B cell (primary cell): ENCODE data around the gene LRP1-AS. TPM values are rescaled to one million over a fixed set of nuclear protein-coding genes. Genes with fewer than 3 reads are reported as not detected.

Experiments
- ATAC-seq: fragments of 200-7000 bp; cut with Tn5 transposase; one replicate; pipeline ENCODE4 v1.10.0; 2021; ENCODE audit warnings: low read depth, mild to moderate bottlenecking, moderate number of reproducible peaks, moderate library complexity
- CTCF ChIA-PET: fragments of 350-600 bp; sonication (Branson Sonifier 250); formaldehyde crosslinking; loops from one replicate; lab custom pipeline; 2021; ENCODE audit warnings: antibody characterized with exemption, inconsistent platforms; lab: Charles Lee
- POLR2A ChIA-PET: fragments of 350-600 bp; sonication (Branson Sonifier 250); formaldehyde crosslinking; loops from one replicate; lab custom pipeline; 2021; ENCODE audit warnings: antibody characterized with exemption; lab: Charles Lee
- DNase-seq: peaks from one replicate; pipeline ENCODE4 v3.0.0; 2013
- H2AFZ ChIP-seq: 2 replicates; pipeline ENCODE4 v1.6.1; 2012; ENCODE audit warnings: mild to moderate bottlenecking, low read depth, low read length; ENCODE audit not compliant: insufficient read depth, poor library complexity, severe bottlenecking
- H3K27ac ChIP-seq, 2 donors: 1 replicate in 1 of 2; 2 replicates in 1 of 2; pipeline ENCODE4 v1.5.1; 2012 to 2013; ENCODE audit warnings: low read length in 2 of 2, mild to moderate bottlenecking in 2 of 2, moderate library complexity in 1 of 2
- H3K27me3 ChIP-seq, 4 experiments: fragments of 200-600 bp in 1 of 4; sonication (generic) in 1 of 4; replicated peaks in 1 of 4; 1 replicate in 2 of 4; 2 replicates in 2 of 4; pipeline versions ENCODE4 v1.6.1 to v1.7.0; 2013 to 2016; ENCODE audit warnings: low read length in 3 of 4, mild to moderate bottlenecking in 2 of 4, mixed read lengths in 1 of 4, moderate library complexity in 1 of 4; ENCODE audit not compliant: insufficient read depth in 4 of 4, control insufficient read depth in 3 of 4; ENCODE audit errors: control extremely low read depth in 1 of 4
- H3K36me3 ChIP-seq, 2 experiments: replicated peaks in 1 of 2; 1 replicate in 1 of 2; 2 replicates in 1 of 2; pipeline versions ENCODE4 v1.6.1 to v1.7.1; 2013; ENCODE audit warnings: low read length in 1 of 2; ENCODE audit not compliant: insufficient read depth in 2 of 2, control insufficient read depth in 1 of 2; ENCODE audit errors: control extremely low read depth in 1 of 2, extremely low read depth in 1 of 2
- H3K4me1 ChIP-seq, 2 donors: fragments of 200-600 bp in 1 of 2; sonication (generic) in 1 of 2; 1 replicate in 1 of 2; 2 replicates in 1 of 2; pipeline versions ENCODE4 v1.5.1 to v1.6.1; 2013 to 2017; ENCODE audit warnings: low read length in 2 of 2; ENCODE audit not compliant: control insufficient read depth in 2 of 2, insufficient read depth in 2 of 2
- H3K4me2 ChIP-seq: replicated peaks from 2 replicates; pipeline ENCODE3; 2012; ENCODE audit warnings: mild to moderate bottlenecking, low read depth, low read length; ENCODE audit not compliant: poor library complexity, severe bottlenecking
- H3K4me3 ChIP-seq, 5 experiments: fragments of 200-600 bp in 1 of 5; sonication (generic) in 1 of 5; 1 replicate in 3 of 5; 2 replicates in 2 of 5; pipeline versions ENCODE4 v1.5.1 to v1.7.0; 2011 to 2016; ENCODE audit warnings: low read length in 4 of 5, mild to moderate bottlenecking in 4 of 5, low read depth in 2 of 5, control low read depth in 1 of 5, moderate library complexity in 1 of 5; ENCODE audit not compliant: insufficient read depth in 1 of 5; ENCODE audit errors: control extremely low read depth in 1 of 5, extremely low read depth in 1 of 5
- H3K79me2 ChIP-seq: fragments of 200-600 bp; sonication (generic); one replicate; pipeline ENCODE4 v1.6.0; 2016; ENCODE audit warnings: low read length; ENCODE audit not compliant: control insufficient read depth, insufficient read depth
- H3K9ac ChIP-seq: fragments of 200-600 bp; sonication (generic); 2 replicates; pipeline ENCODE4 v1.6.1; 2017; ENCODE audit warnings: mild to moderate bottlenecking, low read length, moderate library complexity
- H3K9me3 ChIP-seq, 3 donors: one replicate each; pipeline versions ENCODE4 v1.6.1 to v1.7.1; 2013; ENCODE audit warnings: low read length in 2 of 3; ENCODE audit not compliant: control insufficient read depth in 2 of 3, insufficient read depth in 1 of 3; ENCODE audit errors: control extremely low read depth in 1 of 3
- H4K20me1 ChIP-seq: 2 replicates; pipeline ENCODE4 v1.6.0; 2012; ENCODE audit warnings: mild to moderate bottlenecking, low read length; ENCODE audit not compliant: insufficient read depth, control insufficient read depth, poor library complexity, severe bottlenecking
- H3K27ac Mint-ChIP-seq: one replicate; pipeline ENCODE4 v1.8.0; 2021; ENCODE audit warnings: mixed read lengths
- H3K27me3 Mint-ChIP-seq: one replicate; pipeline ENCODE4 v1.8.0; 2021; ENCODE audit warnings: mixed read lengths
- H3K4me1 Mint-ChIP-seq: one replicate; pipeline ENCODE4 v1.8.0; 2021; ENCODE audit warnings: mixed read lengths
- H3K4me3 Mint-ChIP-seq: one replicate; pipeline ENCODE4 v1.8.0; 2021; ENCODE audit warnings: mixed read lengths
- H3K9me3 Mint-ChIP-seq: one replicate; pipeline ENCODE4 v1.8.0; 2022; ENCODE audit warnings: mixed read lengths; ENCODE audit not compliant: insufficient read depth
- EZH2 ChIP-seq: IDR thresholded peaks from 2 replicates; pipeline ENCODE4 v1.6.1; 2012; ENCODE audit warnings: borderline replicate concordance, low read depth, mild to moderate bottlenecking, moderate library complexity, low read length; ENCODE audit not compliant: insufficient read depth, poor library complexity, severe bottlenecking
- WGBS: methylation state at CpG from one replicate; pipeline ENCODE4 v1.1.5; 2013; ENCODE audit warnings: missing lambda C conversion rate; ENCODE audit not compliant: insufficient coverage; 5-methylcytosine and 5-hydroxymethylcytosine counted together
- intact Hi-C: fragments of 100-400 bp; cut with micrococcal nuclease; formaldehyde crosslinking; loops from one replicate; pipeline ENCODE4 v1.10.0; 2022
- polyA plus RNA-seq: library from polyadenylated mRNA; depleted of rRNA; stranded (reverse); fragments of >200 nt; gene quantifications from 2 replicates; pipeline ENCODE4 v1.2.3, GENCODE V29; 2012
- total RNA-seq, 2 donors: library from RNA; stranded (reverse); fragments of 120-200 nt in 1 of 2; gene quantifications; 1 replicate in 1 of 2; 2 replicates in 1 of 2; pipeline versions ENCODE4 v1.2.3 to v1.2.4, GENCODE V29; 2013 to 2022
- TF ChIP-seq, protein P1 (sequence below): fragments of 200-600 bp; IDR thresholded peaks from one replicate; pipeline ENCODE4 v1.8.0; 2022; ENCODE audit warnings: antibody characterized with exemption, mild to moderate bottlenecking

The LRP1-AS gene
- total and polyA plus RNA-seq, 2 donors (not counting 1 experiment from before 2014, with no cell fraction given), result not detected

DNA sequence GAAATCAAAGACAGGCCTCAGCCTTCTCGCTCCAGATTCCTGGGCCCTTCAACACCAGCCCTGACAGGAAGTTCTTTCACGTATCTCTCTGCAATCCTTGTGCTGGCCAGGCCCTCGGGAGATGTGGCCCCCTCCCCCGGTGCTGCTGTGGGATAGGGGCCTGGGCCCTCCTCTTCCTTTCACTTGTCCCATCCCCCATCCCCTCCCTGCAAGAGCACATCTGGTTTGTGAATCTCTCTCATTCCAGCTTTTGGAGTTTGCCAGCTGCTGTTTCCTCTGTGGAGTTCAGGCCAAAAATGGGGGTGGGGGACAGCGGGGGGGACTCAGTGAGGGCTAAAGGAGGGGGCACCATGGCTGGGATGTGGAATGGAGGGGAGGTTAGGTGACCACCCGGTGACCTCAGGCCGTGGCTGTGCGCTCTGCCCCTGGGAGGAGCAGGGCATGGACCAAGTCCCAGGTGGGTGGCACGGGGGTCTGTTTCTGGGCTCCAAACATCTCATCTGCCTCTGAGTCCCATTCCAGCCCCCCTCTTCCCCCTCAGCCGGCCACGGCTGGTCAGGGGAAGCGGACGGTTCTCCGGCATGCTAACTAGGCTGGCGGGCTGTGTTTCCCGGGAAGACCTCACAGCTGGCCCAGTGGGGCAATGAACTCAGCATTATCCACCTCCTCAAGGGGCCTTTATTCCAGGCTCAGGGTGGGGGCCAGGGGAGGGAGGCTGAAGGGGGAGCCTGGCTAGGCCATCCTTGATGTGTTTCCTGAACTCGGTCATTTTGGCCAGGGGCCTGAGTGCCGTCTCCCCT lies 11.7 kb downstream of the LRP1-AS start:
- Histone ChIP-seq H3K79me2 (no peaks in the 10 kb centered on the region), H3K27ac (no peak overlapping the region), H4K20me1 (no peaks in the 10 kb centered on the region), H3K27me3 (no peaks in the 10 kb centered on the region), H3K4me3 (no peak overlapping the region), H3K36me3 (no peaks in the 10 kb centered on the region), H3K9ac (no peak overlapping the region), H2AFZ (no peak overlapping the region), H3K4me1 (no peaks in the 10 kb centered on the region), H3K9me3 (no peaks in the 10 kb centered on the region), H3K4me2 (no peak overlapping the region)
- intact Hi-C loops, result no loop called here
- Mint-ChIP-seq H3K27me3 (peaks cover 8% of the 10 kb centered on the region), H3K9me3 (no peaks in the 10 kb centered on the region), H3K27ac (no peak overlapping the region), H3K4me3 (no peak overlapping the region), H3K4me1 (peaks cover 5% of the 10 kb centered on the region)
- ChIA-PET CTCF (interaction anchor here (0.6 to 1.9 kb wide), 3 partner anchors 11 to 14 kb away, joined by 3 to 6 read pairs (median 3); no protein-coding TSS in a partner anchor), POLR2A (interaction anchor here (0.7 kb wide), 1 partner anchor 87 kb away, joined by 3 read pairs; no protein-coding TSS in a partner anchor)
- DNase-seq, result no peak
- ATAC-seq, result no peak
- WGBS, result 86% methylated on average over 14 of the region's 18 CpGs
- TF ChIP-seq, protein P1, sequence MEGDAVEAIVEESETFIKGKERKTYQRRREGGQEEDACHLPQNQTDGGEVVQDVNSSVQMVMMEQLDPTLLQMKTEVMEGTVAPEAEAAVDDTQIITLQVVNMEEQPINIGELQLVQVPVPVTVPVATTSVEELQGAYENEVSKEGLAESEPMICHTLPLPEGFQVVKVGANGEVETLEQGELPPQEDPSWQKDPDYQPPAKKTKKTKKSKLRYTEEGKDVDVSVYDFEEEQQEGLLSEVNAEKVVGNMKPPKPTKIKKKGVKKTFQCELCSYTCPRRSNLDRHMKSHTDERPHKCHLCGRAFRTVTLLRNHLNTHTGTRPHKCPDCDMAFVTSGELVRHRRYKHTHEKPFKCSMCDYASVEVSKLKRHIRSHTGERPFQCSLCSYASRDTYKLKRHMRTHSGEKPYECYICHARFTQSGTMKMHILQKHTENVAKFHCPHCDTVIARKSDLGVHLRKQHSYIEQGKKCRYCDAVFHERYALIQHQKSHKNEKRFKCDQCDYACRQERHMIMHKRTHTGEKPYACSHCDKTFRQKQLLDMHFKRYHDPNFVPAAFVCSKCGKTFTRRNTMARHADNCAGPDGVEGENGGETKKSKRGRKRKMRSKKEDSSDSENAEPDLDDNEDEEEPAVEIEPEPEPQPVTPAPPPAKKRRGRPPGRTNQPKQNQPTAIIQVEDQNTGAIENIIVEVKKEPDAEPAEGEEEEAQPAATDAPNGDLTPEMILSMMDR, result no peak
- TF ChIP-seq EZH2, result no peak

GRCh38 chr12:57134949-57135348 lies 12.5 kb downstream of the LRP1-AS start:
- H3K4me3 Mint-ChIP-seq, result no peak overlapping the region
- intact Hi-C loops, result no loop called here
- Histone ChIP-seq H4K20me1 (no peaks in the 10 kb centered on the region), H3K27me3 (no peaks in the 10 kb centered on the region), H3K36me3 (no peaks in the 10 kb centered on the region), H3K79me2 (no peaks in the 10 kb centered on the region), H3K4me1 (no peaks in the 10 kb centered on the region), H3K27ac (no peak overlapping the region), H2AFZ (no peak overlapping the region), H3K4me2 (no peak overlapping the region), H3K4me3 (no peak overlapping the region), H3K9ac (no peak overlapping the region), H3K9me3 (no peaks in the 10 kb centered on the region)
- no peak for ATAC-seq
- H3K27ac Mint-ChIP-seq, result no peak overlapping the region
- no peaks in the 10 kb centered on the region for H3K9me3 Mint-ChIP-seq
- ChIA-PET POLR2A (no interaction called here), CTCF (interaction anchor here (1.9 kb wide), 1 partner anchor 11 kb away, joined by 6 read pairs; no protein-coding TSS in a partner anchor)
- 97% methylated on average over 7 of the region's 9 CpGs for WGBS
- TF ChIP-seq, protein P1, result no peak
- TF ChIP-seq EZH2, result no peak
- H3K27me3 Mint-ChIP-seq, result peaks cover 10% of the 10 kb centered on the region
- no peak for DNase-seq
- H3K4me1 Mint-ChIP-seq, result peaks cover 5% of the 10 kb centered on the region
